ENCODE measurements around the gene DMKN.

- peak; percentile 96 for TF ChIP-seq CTCF (IDR thresholded peaks at IDR 0.05; ENCODE audit: low read depth, low read length, poor library complexity, severe bottlenecking)
- peak; percentile 74; the same call in 1 of the 2 replicates for TF ChIP-seq EZH2phosphoT487 (IDR thresholded peaks at IDR 0.05; ENCODE audit: borderline replicate concordance, low read length)
These were observed 3.4 kb downstream of the DMKN start for GRCh38 chr19:35509861-35510625.

Measured in DOHH2 (cell line).